HEK293 (cell line): ENCODE measurements around the gene C1QTNF1.

ENCODE experiments used
- CTCF ChIA-PET: fragments of 350-600 bp; formaldehyde crosslinking; extraction: SDS; loops from one replicate; lab custom pipeline; 2021; ENCODE audit warnings: antibody characterized with exemption; lab: Yijun Ruan, JAX
- POLR2A ChIA-PET: fragments of 300-600 bp; formaldehyde crosslinking; extraction: SDS; loops from one replicate; lab custom pipeline; 2020; ENCODE audit warnings: antibody characterized with exemption, inconsistent platforms; lab: Yijun Ruan, JAX
- H3K27ac ChIP-seq: fragments of 200-500 bp; sonication (Bioruptor generic); 2 replicates; pipeline ENCODE4 v1.5.1; 2014; ENCODE audit warnings: low read depth, low read length, control low read depth, inconsistent platforms; ENCODE audit errors: extremely low read depth
- H3K36me3 ChIP-seq, 2 experiments: fragments of 200-500 bp in 1 of 2; sonication (Bioruptor generic) in 1 of 2; 1 replicate in 1 of 2; 2 replicates in 1 of 2; pipeline ENCODE4 v1.5.1; 2014 to 2017; ENCODE audit warnings: inconsistent platforms in 2 of 2, low read length in 2 of 2; ENCODE audit not compliant: control insufficient read depth in 2 of 2, insufficient read depth in 1 of 2
- H3K4me1 ChIP-seq: fragments of 200-500 bp; sonication (Bioruptor generic); 2 replicates; pipeline ENCODE4 v1.5.1; 2014; ENCODE audit warnings: mild to moderate bottlenecking, low read length, inconsistent platforms; ENCODE audit not compliant: control insufficient read depth, insufficient read depth
- H3K4me3 ChIP-seq: 2 replicates; pipeline ENCODE4 v1.5.1; 2011; ENCODE audit warnings: low read depth, mild to moderate bottlenecking, control low read depth, low read length, moderate library complexity
- H3K9me3 ChIP-seq: fragments of 200-500 bp; sonication (Bioruptor generic); 2 replicates; pipeline ENCODE4 v1.5.1; 2014; ENCODE audit warnings: low read depth, low read length, inconsistent platforms; ENCODE audit not compliant: control insufficient read depth, insufficient read depth
- HIC1 ChIP-seq: fragments of 450-650 bp; formaldehyde crosslinking; IDR thresholded peaks from 2 replicates; pipeline ENCODE4 v1.5.1; 2016; ENCODE audit warnings: missing biosample characterization, missing genetic modification characterization
- KLF1 ChIP-seq: fragments of 450-650 bp; formaldehyde crosslinking; IDR thresholded peaks from 2 replicates; pipeline ENCODE4 v1.5.1; 2016; ENCODE audit warnings: missing biosample characterization, missing genetic modification characterization
- SP3 ChIP-seq: fragments of 450-650 bp; formaldehyde crosslinking; IDR thresholded peaks from 2 replicates; pipeline ENCODE4 v1.5.1; 2016; ENCODE audit warnings: missing biosample characterization, missing genetic modification characterization
- YY2 ChIP-seq: fragments of 450-650 bp; formaldehyde crosslinking; IDR thresholded peaks from 2 replicates; pipeline ENCODE4 v1.5.1; 2016; ENCODE audit warnings: missing biosample characterization, missing genetic modification characterization
- ZBTB7A ChIP-seq: fragments of 450-650 bp; formaldehyde crosslinking; IDR thresholded peaks from 2 replicates; pipeline ENCODE4 v1.5.1; 2016; ENCODE audit warnings: low read depth, missing biosample characterization, missing genetic modification characterization
- ZFP37 ChIP-seq: fragments of 450-650 bp; formaldehyde crosslinking; IDR thresholded peaks from 2 replicates; pipeline ENCODE4 v1.5.1; 2016; ENCODE audit warnings: missing biosample characterization, missing genetic modification characterization
- ZNF133 ChIP-seq: fragments of 450-650 bp; formaldehyde crosslinking; IDR thresholded peaks from 2 replicates; pipeline ENCODE4 v1.5.1; 2016; ENCODE audit warnings: missing biosample characterization, missing genetic modification characterization
- ZNF239 ChIP-seq: fragments of 450-650 bp; formaldehyde crosslinking; IDR thresholded peaks from 2 replicates; pipeline ENCODE4 v1.5.1; 2016; ENCODE audit warnings: missing biosample characterization, missing genetic modification characterization
- ZNF426 ChIP-seq: fragments of 450-650 bp; formaldehyde crosslinking; IDR thresholded peaks from 2 replicates; pipeline ENCODE4 v1.5.1; 2017; ENCODE audit warnings: missing biosample characterization, missing genetic modification characterization, mild to moderate bottlenecking, inconsistent platforms, moderate library complexity
- ZNF561 ChIP-seq: fragments of 450-650 bp; IDR thresholded peaks from 2 replicates; pipeline ENCODE4 v1.5.1; 2018; ENCODE audit warnings: missing biosample characterization, missing genetic modification characterization, borderline replicate concordance
- ZNF626 ChIP-seq: fragments of 450-650 bp; sonication (Bioruptor Pico); formaldehyde crosslinking; IDR thresholded peaks from 2 replicates; pipeline ENCODE4 v1.5.1; 2018; ENCODE audit warnings: missing biosample characterization, missing genetic modification characterization, inconsistent platforms
- ZNF843 ChIP-seq: fragments of 450-650 bp; formaldehyde crosslinking; IDR thresholded peaks from 2 replicates; pipeline ENCODE4 v1.5.1; 2016; ENCODE audit warnings: missing biosample characterization, missing genetic modification characterization
- TF ChIP-seq, protein P1 (sequence below): fragments of 450-650 bp; IDR thresholded peaks from 2 replicates; pipeline ENCODE4 v1.5.1; 2018; ENCODE audit warnings: missing biosample characterization, missing genetic modification characterization

C1QTNF1 gene

GRCh38 chr17:79047923-79048825 is 24.2 kb downstream of the C1QTNF1 start:
- H3K9me3 ChIP-seq, result no peaks in the 10 kb centered on the region
- ChIA-PET POLR2A (interaction anchor here (0.6 to 1.1 kb wide), 2 partner anchors 26 to 39 kb away, joined by 3 read pairs; partner anchors contain the start of gene CANT1), CTCF (interaction anchor here (0.7 to 3.0 kb wide), 5 partner anchors 17 to 343 kb away, joined by 3 to 15 read pairs (median 3); no protein-coding TSS in a partner anchor)
- no peak overlapping the region for H3K4me3 ChIP-seq
- peaks cover 0 to 3% of the 10 kb centered on the region in 2 experiments; a peak in 1 of 3 replicates for H3K36me3 ChIP-seq
- TF ChIP-seq YY2 (tag by site-specific recombination) (no peak), KLF1 (tag by site-specific recombination) (peak; percentile 50), ZBTB7A (tag by site-specific recombination) (no peak)
- H3K27ac ChIP-seq, result no peak overlapping the region
- no peaks in the 10 kb centered on the region for H3K4me1 ChIP-seq

DNA sequence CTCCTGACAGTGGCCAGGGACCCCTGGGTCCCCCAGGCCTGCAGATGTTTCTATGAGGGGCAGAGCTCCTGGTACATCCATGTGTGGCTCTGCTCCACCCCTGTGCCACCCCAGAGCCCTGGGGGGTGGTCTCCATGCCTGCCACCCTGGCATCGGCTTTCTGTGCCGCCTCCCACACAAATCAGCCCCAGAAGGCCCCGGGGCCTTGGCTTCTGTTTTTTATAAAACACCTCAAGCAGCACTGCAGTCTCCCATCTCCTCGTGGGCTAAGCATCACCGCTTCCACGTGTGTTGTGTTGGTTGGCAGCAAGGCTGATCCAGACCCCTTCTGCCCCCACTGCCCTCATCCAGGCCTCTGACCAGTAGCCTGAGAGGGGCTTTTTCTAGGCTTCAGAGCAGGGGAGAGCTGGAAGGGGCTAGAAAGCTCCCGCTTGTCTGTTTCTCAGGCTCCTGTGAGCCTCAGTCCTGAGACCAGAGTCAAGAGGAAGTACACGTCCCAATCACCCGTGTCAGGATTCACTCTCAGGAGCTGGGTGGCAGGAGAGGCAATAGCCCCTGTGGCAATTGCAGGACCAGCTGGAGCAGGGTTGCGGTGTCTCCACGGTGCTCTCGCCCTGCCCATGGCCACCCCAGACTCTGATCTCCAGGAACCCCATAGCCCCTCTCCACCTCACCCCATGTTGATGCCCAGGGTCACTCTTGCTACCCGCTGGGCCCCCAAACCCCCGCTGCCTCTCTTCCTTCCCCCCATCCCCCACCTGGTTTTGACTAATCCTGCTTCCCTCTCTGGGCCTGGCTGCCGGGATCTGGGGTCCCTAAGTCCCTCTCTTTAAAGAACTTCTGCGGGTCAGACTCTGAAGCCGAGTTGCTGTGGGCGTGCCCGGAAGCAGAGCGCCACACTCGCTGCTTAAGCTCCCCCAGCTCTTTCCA is 25.1 kb downstream of the C1QTNF1 start:
- TF ChIP-seq ZNF843 (tag by site-specific recombination) (no peak), ZNF133 (tag by site-specific recombination) (peak; percentile 79)
- Histone ChIP-seq H3K36me3 (peaks cover 0 to 3% of the 10 kb centered on the region in 2 experiments; a peak in 1 of 3 replicates), H3K27ac (no peak overlapping the region), H3K9me3 (no peaks in the 10 kb centered on the region), H3K4me1 (no peaks in the 10 kb centered on the region), H3K4me3 (no peak overlapping the region)
- ChIA-PET POLR2A (interaction anchor here (0.6 to 1.1 kb wide), 3 partner anchors 25 to 257 kb away, joined by 3 read pairs; partner anchors contain the start of gene CANT1), CTCF (interaction anchor here (0.6 to 3.0 kb wide), 5 partner anchors 16 to 525 kb away, joined by 3 to 15 read pairs (median 3); no protein-coding TSS in a partner anchor)

DNA sequence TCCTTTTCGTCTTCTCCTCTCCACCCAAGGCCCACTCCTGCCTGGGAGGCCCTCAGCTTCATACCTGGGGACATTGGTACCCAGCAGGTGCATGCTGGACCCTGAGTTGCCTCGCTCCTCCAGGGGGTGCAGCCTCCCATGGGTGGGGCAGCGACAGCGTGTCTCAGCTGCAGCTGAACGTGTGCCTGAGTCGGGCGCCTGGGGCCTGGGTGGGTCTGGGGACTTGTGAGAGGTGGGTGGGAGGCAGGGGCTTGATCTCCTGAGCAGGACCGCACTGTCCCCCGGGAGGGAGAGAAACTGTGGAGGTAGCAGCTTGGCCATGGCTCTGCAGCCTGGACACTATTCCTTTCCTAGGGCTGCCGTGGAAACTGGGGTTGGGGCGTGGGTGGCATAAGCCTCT is 25.9 kb downstream of the C1QTNF1 start:
- H3K27ac ChIP-seq, result no peak overlapping the region
- TF ChIP-seq ZNF561 (tag by site-specific recombination) (no peak), ZNF626 (tag by site-specific recombination) (no peak), ZNF426 (tag by site-specific recombination) (no peak)
- TF ChIP-seq, protein P1, sequence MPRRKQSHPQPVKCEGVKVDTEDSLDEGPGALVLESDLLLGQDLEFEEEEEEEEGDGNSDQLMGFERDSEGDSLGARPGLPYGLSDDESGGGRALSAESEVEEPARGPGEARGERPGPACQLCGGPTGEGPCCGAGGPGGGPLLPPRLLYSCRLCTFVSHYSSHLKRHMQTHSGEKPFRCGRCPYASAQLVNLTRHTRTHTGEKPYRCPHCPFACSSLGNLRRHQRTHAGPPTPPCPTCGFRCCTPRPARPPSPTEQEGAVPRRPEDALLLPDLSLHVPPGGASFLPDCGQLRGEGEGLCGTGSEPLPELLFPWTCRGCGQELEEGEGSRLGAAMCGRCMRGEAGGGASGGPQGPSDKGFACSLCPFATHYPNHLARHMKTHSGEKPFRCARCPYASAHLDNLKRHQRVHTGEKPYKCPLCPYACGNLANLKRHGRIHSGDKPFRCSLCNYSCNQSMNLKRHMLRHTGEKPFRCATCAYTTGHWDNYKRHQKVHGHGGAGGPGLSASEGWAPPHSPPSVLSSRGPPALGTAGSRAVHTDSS (tag by site-specific recombination), result no peak
- TF ChIP-seq, all 188 proteins: peak for 0
- Histone ChIP-seq H3K4me3 (no peak overlapping the region), H3K4me1 (no peaks in the 10 kb centered on the region), H3K36me3 (peaks cover 0 to 3% of the 10 kb centered on the region in 2 experiments; a peak in 1 of 3 replicates), H3K9me3 (no peaks in the 10 kb centered on the region)
- ChIA-PET CTCF (interaction anchor here (0.6 to 3.0 kb wide), 3 partner anchors 33 to 524 kb away, joined by 3 to 15 read pairs (median 6); no protein-coding TSS in a partner anchor), POLR2A (interaction anchor here (0.7 kb wide), 1 partner anchor 256 kb away, joined by 3 read pairs; no protein-coding TSS in a partner anchor)

DNA sequence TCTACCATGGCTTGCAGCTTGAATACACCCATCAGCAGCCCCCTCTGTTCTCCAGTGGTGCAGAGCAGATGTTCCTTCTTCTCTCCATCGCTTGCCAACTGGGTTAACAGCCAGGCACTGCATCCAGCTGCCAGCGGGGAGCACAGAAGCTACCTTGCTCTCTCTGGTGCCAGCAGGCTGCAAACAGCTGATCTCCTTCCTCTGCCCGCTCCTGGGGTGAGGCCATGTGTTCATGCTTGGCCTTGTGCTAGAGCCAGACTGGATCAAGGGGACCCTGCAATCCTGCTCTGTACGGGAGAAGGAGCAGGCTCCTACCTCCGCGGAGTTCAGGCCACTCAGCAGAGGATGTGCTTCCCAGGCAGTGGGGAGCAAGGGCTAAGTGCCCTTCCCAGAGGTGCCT is 26.6 kb downstream of the C1QTNF1 start:
- CTCF ChIA-PET, result interaction anchor here (0.6 to 3.0 kb wide), 3 partner anchors 9 to 343 kb away, joined by 3 to 15 read pairs (median 5); no protein-coding TSS in a partner anchor
- TF ChIP-seq ZNF239 (tag by site-specific recombination) (no peak), SP3 (tag by site-specific recombination) (no peak), HIC1 (no peak), ZFP37 (tag by site-specific recombination) (no peak)
- Histone ChIP-seq H3K27ac (no peak overlapping the region), H3K36me3 (peaks cover 0 to 3% of the 10 kb centered on the region in 2 experiments; a peak in 1 of 3 replicates), H3K9me3 (no peaks in the 10 kb centered on the region), H3K4me1 (no peaks in the 10 kb centered on the region), H3K4me3 (no peak overlapping the region)
- POLR2A ChIA-PET, result no interaction called here
